ENCODE measurements around the gene HBA2. TPM values are rescaled to one million over a fixed set of nuclear protein-coding genes. Genes with fewer than 3 reads are reported as not detected.

HBA2 gene
- total and polyA plus RNA-seq, 7 donors: 3.7 to 109 (median 6.2) TPM; not detected in 1

DNA sequence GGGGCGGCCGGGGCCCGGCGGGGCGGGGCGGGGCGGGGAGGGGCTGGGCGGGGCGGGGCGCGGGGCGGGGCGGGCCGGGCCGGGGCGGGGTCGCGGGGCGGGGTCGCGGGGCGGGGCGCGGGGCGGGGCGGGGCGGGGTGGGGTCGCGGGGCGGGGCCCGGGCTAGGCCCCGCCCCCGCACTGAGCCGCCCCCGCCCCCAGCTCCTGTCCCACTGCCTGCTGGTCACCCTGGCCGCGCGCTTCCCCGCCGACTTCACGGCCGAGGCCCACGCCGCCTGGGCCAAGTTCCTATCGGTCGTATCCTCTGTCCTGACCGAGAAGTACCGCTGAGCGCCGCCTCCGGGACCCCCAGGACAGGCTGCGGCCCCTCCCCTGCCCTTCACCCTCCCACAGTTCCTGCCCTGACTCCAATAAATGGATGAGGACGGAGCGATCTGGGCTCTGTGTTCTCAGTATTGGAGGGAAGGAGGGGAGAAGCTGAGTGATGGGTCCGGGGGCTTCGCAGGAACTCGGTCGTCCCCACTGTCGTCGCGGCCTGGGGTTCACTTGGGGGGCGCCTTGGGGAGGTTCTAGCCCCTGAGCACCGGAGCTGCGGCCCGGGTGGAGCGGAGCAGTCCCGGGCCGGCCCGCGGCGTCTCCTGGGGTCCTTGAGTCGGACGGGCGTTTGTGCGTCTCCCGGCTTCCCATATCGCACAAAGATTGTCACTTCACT, 7.7 kb upstream of the HBA2 start:
- Histone ChIP-seq H3K36me3 (no peaks in the 10 kb centered on the region), H3K4me3 (peak overlapping the region in 1 of 4 donors; percentile 2), H3K27me3 (peaks cover 32 to 61% (median 54%) of the 10 kb centered on the region in 3 donors), H3K9me3 (no peaks in the 10 kb centered on the region), H3K4me1 (peaks cover 0 to 19% (median 17%) of the 10 kb centered on the region in 4 donors), H3K27ac (no peak overlapping the region)
- intact Hi-C loops (cut with DNase I): no loop called here
- 3 to 13% methylated on average over 49 to 60 of the region's 77 CpGs for WGBS, 2 donors
- TF ChIP-seq POLR2A (IDR thresholded peaks at IDR 0.05) (no peak), POLR2AphosphoS5 (IDR thresholded peaks at IDR 0.05) (no peak), EP300 (IDR thresholded peaks at IDR 0.05) (no peak)
- TF ChIP-seq, protein P1, sequence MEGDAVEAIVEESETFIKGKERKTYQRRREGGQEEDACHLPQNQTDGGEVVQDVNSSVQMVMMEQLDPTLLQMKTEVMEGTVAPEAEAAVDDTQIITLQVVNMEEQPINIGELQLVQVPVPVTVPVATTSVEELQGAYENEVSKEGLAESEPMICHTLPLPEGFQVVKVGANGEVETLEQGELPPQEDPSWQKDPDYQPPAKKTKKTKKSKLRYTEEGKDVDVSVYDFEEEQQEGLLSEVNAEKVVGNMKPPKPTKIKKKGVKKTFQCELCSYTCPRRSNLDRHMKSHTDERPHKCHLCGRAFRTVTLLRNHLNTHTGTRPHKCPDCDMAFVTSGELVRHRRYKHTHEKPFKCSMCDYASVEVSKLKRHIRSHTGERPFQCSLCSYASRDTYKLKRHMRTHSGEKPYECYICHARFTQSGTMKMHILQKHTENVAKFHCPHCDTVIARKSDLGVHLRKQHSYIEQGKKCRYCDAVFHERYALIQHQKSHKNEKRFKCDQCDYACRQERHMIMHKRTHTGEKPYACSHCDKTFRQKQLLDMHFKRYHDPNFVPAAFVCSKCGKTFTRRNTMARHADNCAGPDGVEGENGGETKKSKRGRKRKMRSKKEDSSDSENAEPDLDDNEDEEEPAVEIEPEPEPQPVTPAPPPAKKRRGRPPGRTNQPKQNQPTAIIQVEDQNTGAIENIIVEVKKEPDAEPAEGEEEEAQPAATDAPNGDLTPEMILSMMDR (IDR thresholded peaks at IDR 0.05): no peak
- no peak for DNase-seq

DNA sequence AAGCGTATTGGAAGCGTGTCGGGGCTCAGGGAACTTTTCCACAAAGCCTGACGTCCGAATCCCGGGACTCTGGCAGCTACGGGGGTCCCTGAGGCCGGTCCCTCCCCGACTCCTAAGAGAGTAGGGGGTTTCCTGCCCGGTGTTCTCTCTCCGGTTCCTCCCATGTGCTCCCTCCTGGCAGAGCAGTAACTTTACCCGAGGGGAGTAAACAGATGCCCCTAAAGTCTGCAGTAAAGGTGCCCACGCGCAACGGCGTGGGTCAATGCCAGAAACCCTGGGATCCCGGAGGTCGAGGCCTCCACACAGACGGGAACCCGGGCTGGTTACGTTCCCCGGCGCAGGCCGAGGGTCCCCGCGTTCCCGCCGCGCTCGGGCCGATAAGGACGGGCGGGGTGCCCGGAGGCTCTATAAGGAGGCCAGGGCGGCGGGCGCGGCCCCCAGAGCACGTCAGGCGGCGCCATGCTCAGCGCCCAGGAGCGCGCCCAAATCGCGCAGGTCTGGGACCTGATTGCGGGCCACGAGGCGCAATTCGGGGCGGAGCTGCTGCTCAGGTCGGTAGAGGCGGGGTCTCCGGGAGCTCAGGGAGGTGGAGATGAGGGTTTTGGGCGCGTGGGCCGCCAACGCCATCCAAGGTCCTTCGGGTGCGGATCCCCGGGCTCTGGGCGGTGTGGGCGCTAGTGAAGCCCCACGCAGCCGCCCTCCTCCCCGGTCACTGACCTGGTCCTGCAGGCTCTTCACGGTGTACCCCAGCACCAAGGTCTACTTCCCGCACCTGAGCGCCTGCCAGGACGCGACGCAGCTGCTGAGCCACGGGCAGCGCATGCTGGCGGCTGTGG, 6.9 kb upstream of the HBA2 start, which contains the start of gene HBM:
Gene HBM, plus strand, starts transcription at position 440 of the 836 bp plus-strand sequence. Its CDS starts 20 bp downstream, at position 460.
- 4% methylated on average over 75 of the region's 75 CpGs for whole genome bisulfite sequencing, 2 donors
- intact Hi-C loops (cut with DNase I): no loop called here
- peak within 1 kb of the TSS in 1 of 4 donors; percentile 16 for H3K4me3 ChIP-seq
- TF ChIP-seq, protein P1 (IDR thresholded peaks at IDR 0.05): no peak
- no peak for TF ChIP-seq POLR2A (IDR thresholded peaks at IDR 0.05)
- no peak for TF ChIP-seq POLR2AphosphoS5 (IDR thresholded peaks at IDR 0.05)
- no peak for TF ChIP-seq EP300 (IDR thresholded peaks at IDR 0.05)
- no peaks in the 10 kb centered on the region for H3K36me3 ChIP-seq
- no peak within 1 kb of the TSS for H3K27ac ChIP-seq
- H3K4me1 ChIP-seq: peaks cover 0 to 19% (median 17%) of the 10 kb centered on the region in 4 donors
- H3K27me3 ChIP-seq: peaks cover 32 to 69% (median 60%) of the 10 kb centered on the region in 3 donors
- no peaks in the 10 kb centered on the region for H3K9me3 ChIP-seq
- DNase-seq: no peak

DNA sequence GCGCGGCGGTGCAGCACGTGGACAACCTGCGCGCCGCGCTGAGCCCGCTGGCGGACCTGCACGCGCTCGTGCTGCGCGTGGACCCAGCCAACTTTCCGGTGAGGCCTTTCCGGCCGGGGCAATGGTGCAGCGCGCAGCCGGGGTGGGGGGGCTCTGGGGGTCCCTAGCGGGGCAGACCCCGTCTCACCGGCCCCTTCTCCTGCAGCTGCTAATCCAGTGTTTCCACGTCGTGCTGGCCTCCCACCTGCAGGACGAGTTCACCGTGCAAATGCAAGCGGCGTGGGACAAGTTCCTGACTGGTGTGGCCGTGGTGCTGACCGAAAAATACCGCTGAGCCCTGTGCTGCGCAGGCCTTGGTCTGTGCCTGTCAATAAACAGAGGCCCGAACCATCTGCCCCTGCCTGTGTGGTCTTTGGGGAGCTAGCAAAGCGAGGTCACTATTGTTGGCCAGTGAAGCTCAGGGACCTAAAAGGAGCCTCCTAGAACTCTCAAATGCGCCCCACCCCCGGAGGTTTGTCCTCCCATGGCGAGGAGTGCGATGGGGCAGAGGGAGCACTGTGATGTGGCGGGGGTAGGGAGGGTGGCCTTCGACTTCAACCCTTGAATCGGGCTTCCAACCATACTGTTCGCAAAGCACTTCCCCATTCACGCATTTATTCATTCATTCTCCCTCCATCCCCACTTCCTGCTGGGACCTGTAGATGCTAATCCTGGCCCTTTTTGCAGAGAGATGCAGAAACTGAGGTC, 6.1 kb upstream of the HBA2 start:
- Histone ChIP-seq H3K36me3 (no peaks in the 10 kb centered on the region), H3K4me3 (no peak overlapping the region), H3K27me3 (peaks cover 35 to 75% (median 68%) of the 10 kb centered on the region in 3 donors), H3K4me1 (peaks cover 0 to 19% (median 17%) of the 10 kb centered on the region in 4 donors), H3K27ac (no peak overlapping the region), H3K9me3 (no peaks in the 10 kb centered on the region)
- DNase-seq: no peak
- WGBS, 2 donors: 6 to 8% methylated on average over 45 of the region's 45 CpGs
- TF ChIP-seq EP300 (IDR thresholded peaks at IDR 0.05) (no peak), POLR2AphosphoS5 (IDR thresholded peaks at IDR 0.05) (no peak), POLR2A (IDR thresholded peaks at IDR 0.05) (no peak)
- TF ChIP-seq, protein P1 (IDR thresholded peaks at IDR 0.05): no peak
- intact Hi-C loops (cut with DNase I): no loop called here

DNA sequence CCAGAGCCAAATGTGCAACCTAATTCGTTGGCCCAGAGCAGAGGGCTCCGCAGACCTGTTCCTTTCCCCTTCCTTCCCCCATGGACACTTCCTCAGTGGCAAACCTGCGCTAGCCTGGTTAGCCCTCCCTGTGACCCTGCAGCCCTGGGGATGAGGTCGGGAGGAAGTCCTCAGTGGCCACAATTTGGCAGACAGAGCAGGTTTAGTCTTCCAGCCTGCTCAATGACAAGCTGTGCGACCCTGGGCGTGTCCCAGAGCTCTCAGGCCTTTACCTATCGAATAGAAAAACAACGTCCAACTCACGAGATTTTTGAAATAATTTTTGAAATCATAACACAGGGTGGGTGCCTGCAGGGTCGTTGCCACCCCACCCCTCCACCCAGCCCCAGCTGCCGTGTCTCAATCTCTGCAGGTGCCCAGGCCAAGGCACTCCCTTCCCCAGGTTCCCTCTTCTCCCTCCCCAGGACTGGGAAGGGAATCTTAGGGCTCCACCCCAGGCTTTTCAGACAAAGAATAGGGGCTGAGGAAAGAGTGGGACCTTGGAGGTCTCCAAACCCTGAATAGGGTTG, 5.5 kb upstream of the HBA2 start:
- DNase-seq: no peak
- no peaks in the 10 kb centered on the region for H3K9me3 ChIP-seq
- H3K27me3 ChIP-seq: peaks cover 38 to 79% (median 73%) of the 10 kb centered on the region in 3 donors
- intact Hi-C loops (cut with DNase I): no loop called here
- no peaks in the 10 kb centered on the region for H3K36me3 ChIP-seq
- peaks cover 0 to 19% (median 17%) of the 10 kb centered on the region in 4 donors for H3K4me1 ChIP-seq
- no peak overlapping the region for H3K27ac ChIP-seq
- H3K4me3 ChIP-seq: no peak overlapping the region
- WGBS, 2 donors: 12 to 14% methylated on average over 11 of the region's 11 CpGs
- TF ChIP-seq POLR2AphosphoS5 (IDR thresholded peaks at IDR 0.05): no peak
- no peak for TF ChIP-seq POLR2A (IDR thresholded peaks at IDR 0.05)
- TF ChIP-seq EP300 (IDR thresholded peaks at IDR 0.05): no peak
- TF ChIP-seq, protein P1 (IDR thresholded peaks at IDR 0.05): no peak

Data from sigmoid colon (tissue), 7 donors.